Right lobe of liver (tissue), 6 donors: ENCODE results near the gene FOXP1. TPM values are rescaled to one million over a fixed set of nuclear protein-coding genes. Genes with fewer than 3 reads are reported as not detected.

Experiments used
- ATAC-seq, 4 donors: fragments of 200-7000 bp; cut with Tn5 transposase; one replicate each; pipeline ENCODE4 v1.9.1; 2020; ENCODE audit warnings: mild to moderate bottlenecking in 4 of 4, moderate library complexity in 4 of 4
- DNase-seq, 3 donors: peaks; one replicate each; pipeline ENCODE4 v3.0.0-alpha.2; 2020
- H3K27ac ChIP-seq, 3 donors: fragments of 200-600 bp; one replicate each; pipeline ENCODE4 v1.8.0; 2022
- H3K27me3 ChIP-seq, 2 donors: fragments of 200-600 bp; one replicate each; pipeline ENCODE4 v1.8.0; 2022
- H3K36me3 ChIP-seq, 4 donors: fragments of 200-600 bp; sonication (generic) in 1 of 4; one replicate each; pipeline versions ENCODE4 v1.5.1 to v1.8.0; 2017 to 2022; ENCODE audit warnings: control low read depth in 1 of 4
- H3K4me1 ChIP-seq, 4 donors: fragments of 200-600 bp; sonication (generic) in 1 of 4; one replicate each; pipeline versions ENCODE4 v1.5.1 to v1.8.0; 2017 to 2022; ENCODE audit warnings: control low read depth in 1 of 4
- H3K4me3 ChIP-seq, 3 donors: fragments of 200-600 bp; one replicate each; pipeline ENCODE4 v1.8.0; 2022
- H3K9me3 ChIP-seq, 4 donors: fragments of 200-600 bp; sonication (generic) in 1 of 4; one replicate each; pipeline versions ENCODE4 v1.5.1 to v1.8.0; 2017 to 2022; ENCODE audit warnings: control low read depth in 1 of 4
- CTCF ChIP-seq, 4 donors: fragments of 200-600 bp in 3 of 4; fragments of 450-650 bp in 1 of 4; IDR thresholded peaks; one replicate each; pipeline versions ENCODE4 v1.5.1 to v1.8.0; 2016 to 2022; ENCODE audit warnings: antibody characterized with exemption in 4 of 4, mild to moderate bottlenecking in 2 of 4
- POLR2A ChIP-seq: fragments of 450-650 bp; IDR thresholded peaks from one replicate; pipeline ENCODE4 v1.6.1; 2017; ENCODE audit warnings: antibody characterized with exemption, mild to moderate bottlenecking
- WGBS: methylation state at CpG from one replicate; pipeline ENCODE4 v1.1.6; 2018; ENCODE audit warnings: low coverage, low lambda C conversion rate; ENCODE audit not compliant: insufficient coverage; ENCODE audit errors: missing lambda C conversion rate; 5-methylcytosine and 5-hydroxymethylcytosine counted together
- intact Hi-C, 2 donors: fragments of 100-400 bp; cut with DNase I; formaldehyde crosslinking; loops; one replicate each; pipeline versions ENCODE4 v1.11.2 to v1.14.1; 2022
- total RNA-seq, 6 experiments: library from RNA; depleted of rRNA in 2 of 6; stranded (reverse); fragments of >200 nt in 2 of 6; fragmentation: NEBNext Ultra II Directional in 3 of 6; extraction: Animal tissue kit (Norgen Biotek cat#: 25700) in 3 of 6; gene quantifications; one replicate each; pipeline versions ENCODE4 v1.1.0 to v1.2.4, GENCODE V29; 2016 to 2023
- donor health status: DM: no; HTN: yes; CAD: no.
- donor health status: DM: no; HTN: no; CAD: no.
- donor health status: DM: no; HTN: no; CAD: no.
- donor health status: DM: no; HTN: yes; CAD: no.
- donor health status: DM: no; HTN: yes; CAD: no.

FOXP1 gene
- total RNA-seq, 6 experiments from 2014 or later = 26.7 to 47.7 (median 35.2) TPM

- intact Hi-C loops = no loop called here
- Histone ChIP-seq H3K4me1 (peaks cover 0 to 8% (median 4%) of the 10 kb centered on the region in 4 donors), H3K9me3 (no peaks in the 10 kb centered on the region), H3K4me3 (no peak overlapping the region), H3K27ac (peak overlapping the region in 2 of 3 donors; percentile 38 to 44), H3K36me3 (no peaks in the 10 kb centered on the region), H3K27me3 (no peaks in the 10 kb centered on the region)
- no peak for TF ChIP-seq CTCF (IDR thresholded peaks at IDR 0.05)
- no peak for DNase-seq
- ATAC-seq = peak; percentile 87 to 93 (median 88)
- WGBS = 19% methylated on average over 5 of the region's 5 CpGs
These were observed 265.6 kb downstream of the FOXP1 start for GRCh38 chr3:71317749-71318457.

GRCh38 chr3:71317140-71317539, 266.4 kb downstream of the FOXP1 start:
- Histone ChIP-seq H3K4me1 (peaks cover 0 to 9% (median 4%) of the 10 kb centered on the region in 4 donors), H3K27ac (no peak overlapping the region)

DNA sequence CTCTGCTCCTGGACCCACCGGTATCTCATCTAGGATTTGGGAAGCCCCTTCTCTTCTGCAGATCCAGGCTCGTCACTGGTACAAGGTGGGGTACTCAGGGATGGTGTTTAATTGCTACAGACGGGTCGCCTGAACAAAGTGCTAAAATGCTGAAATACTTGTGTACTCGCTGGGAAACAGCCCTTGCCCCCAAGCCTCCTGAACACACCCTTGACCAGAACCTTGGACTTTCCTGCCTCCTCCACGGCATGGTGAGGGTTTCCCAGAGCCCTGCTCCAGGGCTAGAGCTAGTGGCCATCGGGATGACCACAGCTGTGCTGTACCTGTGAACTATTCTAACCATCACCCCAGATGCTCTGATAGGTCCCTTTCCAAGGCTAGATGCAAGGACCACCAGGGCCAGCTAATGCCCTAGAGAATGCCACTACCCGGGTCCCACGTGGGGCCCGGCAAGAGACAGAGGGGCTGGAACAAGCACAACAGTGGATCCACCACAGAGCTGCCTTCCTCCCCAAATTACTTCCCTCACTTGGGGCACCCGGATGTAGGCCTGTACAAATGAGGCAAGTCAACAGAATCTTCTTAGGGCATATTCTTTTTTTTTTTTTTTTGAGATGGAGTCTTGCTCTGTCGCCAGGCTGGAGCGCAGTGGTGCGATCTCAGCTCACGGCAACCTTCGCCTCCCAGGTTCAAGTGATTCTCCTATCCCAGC, 267.3 kb downstream of the FOXP1 start:
- 86% methylated on average over 11 of the region's 16 CpGs for WGBS
- ATAC-seq = no peak
- no peak overlapping the region for H3K27ac ChIP-seq

More at GRCh38 chr3:71317140-71317539, 266.4 kb downstream of the FOXP1 start:
- intact Hi-C loops = no loop called here
- Histone ChIP-seq H3K27me3 (no peaks in the 10 kb centered on the region), H3K4me3 (no peak overlapping the region), H3K36me3 (no peaks in the 10 kb centered on the region), H3K9me3 (no peaks in the 10 kb centered on the region)
- no peak for DNase-seq
- no peak for TF ChIP-seq POLR2A
- TF ChIP-seq CTCF (IDR thresholded peaks at IDR 0.05) = no peak
- ATAC-seq = no peak
- WGBS = 86% methylated on average over 6 of the region's 6 CpGs

GRCh38 chr3:71315431-71315830, 268.1 kb downstream of the FOXP1 start:
- no peak for ATAC-seq
- Histone ChIP-seq H3K27me3 (no peaks in the 10 kb centered on the region), H3K9me3 (no peaks in the 10 kb centered on the region), H3K4me1 (peaks cover 0 to 13% (median 4%) of the 10 kb centered on the region in 4 donors), H3K4me3 (no peak overlapping the region), H3K27ac (no peak overlapping the region), H3K36me3 (no peaks in the 10 kb centered on the region)
- intact Hi-C loops = no loop called here
- WGBS = 88% methylated on average over 1 of the region's 2 CpGs
- DNase-seq = no peak
- TF ChIP-seq POLR2A (no peak), CTCF (IDR thresholded peaks at IDR 0.05) (no peak)

More for the DNA sequence above, 267.3 kb downstream of the FOXP1 start:
- H3K27me3 ChIP-seq = no peaks in the 10 kb centered on the region
- DNase-seq = no peak
- H3K4me1 ChIP-seq = peaks cover 0 to 13% (median 4%) of the 10 kb centered on the region in 4 donors
- TF ChIP-seq POLR2A (no peak), CTCF (IDR thresholded peaks at IDR 0.05) (no peak)
- H3K9me3 ChIP-seq = no peaks in the 10 kb centered on the region
- H3K36me3 ChIP-seq = no peaks in the 10 kb centered on the region
- intact Hi-C loops = no loop called here
- no peak overlapping the region for H3K4me3 ChIP-seq
